GM21381 (cell line): ENCODE results near the gene KCNQ5.
"Not testable (repeated sequence)": the region's sequence is repeated elsewhere in the genome, so short reads cannot be mapped to it uniquely, and the experiment has no call there.

Source experiments
- ATAC-seq: cut with Tn5 transposase; IDR thresholded peaks from one replicate; pipeline ENCODE4 v1.9.1; 2021; ENCODE audit warnings: mild to moderate bottlenecking, moderate library complexity; ENCODE audit not compliant: unreplicated experiment

The KCNQ5 gene

DNA sequence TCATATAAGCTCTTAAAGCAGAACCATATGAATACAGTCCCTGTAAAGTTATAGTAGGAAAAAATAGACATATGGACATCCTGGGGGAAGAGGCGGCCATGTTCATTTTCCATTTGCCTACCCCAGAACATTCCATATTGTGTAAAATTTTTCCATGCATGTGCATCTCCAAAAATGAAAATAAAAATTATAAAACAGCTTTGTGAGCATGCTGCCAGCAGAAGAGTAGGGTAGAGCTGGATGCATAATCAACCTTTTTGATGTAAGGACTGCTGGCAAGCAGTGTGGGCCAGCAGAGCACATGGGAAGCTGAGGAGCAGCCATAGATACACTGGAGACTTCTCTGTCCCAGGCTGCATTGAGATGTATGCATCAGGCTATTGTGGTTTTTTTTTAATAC, 271.0 kb downstream of the KCNQ5 start:
- no peak for ATAC-seq

DNA sequence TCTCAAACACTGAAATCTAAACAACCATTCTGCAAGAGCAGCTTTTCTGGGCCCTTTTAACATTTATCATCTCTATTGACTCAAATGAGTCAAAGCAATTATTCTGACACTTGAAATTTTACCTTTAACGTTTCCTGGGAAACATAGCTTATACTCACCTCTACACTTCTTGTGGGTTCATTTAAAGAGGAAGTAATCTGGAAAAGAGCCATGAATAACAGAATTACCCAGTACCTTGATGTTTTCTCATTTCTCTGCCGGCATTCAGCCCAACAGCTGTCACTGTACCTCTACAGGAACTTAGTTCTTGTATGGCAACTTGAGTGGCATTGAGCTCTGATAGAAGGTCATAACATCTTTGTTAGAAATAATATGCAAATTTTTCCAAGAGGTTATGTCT, 272.2 kb downstream of the KCNQ5 start:
- ATAC-seq: no peak

DNA sequence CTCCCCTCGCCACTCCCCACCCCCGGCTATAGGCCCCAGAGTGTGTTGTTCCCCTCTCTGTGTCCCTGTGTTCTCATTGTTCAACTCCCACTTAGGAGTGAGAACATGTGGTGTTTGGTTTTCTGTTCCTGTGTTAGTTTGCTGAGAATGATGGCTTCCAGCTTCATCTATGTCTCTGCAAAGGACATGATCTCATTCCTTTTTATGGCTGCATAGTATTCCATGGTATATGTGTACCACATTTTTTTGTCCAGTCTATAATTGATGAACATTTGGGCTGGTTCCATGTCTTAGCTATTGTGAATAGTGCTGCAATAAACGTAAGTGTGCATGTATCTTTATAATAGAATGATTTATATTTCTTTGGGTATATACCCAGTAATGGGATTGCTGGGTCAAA, 276.4 kb downstream of the KCNQ5 start:
- ATAC-seq: not testable (repeated sequence)

DNA sequence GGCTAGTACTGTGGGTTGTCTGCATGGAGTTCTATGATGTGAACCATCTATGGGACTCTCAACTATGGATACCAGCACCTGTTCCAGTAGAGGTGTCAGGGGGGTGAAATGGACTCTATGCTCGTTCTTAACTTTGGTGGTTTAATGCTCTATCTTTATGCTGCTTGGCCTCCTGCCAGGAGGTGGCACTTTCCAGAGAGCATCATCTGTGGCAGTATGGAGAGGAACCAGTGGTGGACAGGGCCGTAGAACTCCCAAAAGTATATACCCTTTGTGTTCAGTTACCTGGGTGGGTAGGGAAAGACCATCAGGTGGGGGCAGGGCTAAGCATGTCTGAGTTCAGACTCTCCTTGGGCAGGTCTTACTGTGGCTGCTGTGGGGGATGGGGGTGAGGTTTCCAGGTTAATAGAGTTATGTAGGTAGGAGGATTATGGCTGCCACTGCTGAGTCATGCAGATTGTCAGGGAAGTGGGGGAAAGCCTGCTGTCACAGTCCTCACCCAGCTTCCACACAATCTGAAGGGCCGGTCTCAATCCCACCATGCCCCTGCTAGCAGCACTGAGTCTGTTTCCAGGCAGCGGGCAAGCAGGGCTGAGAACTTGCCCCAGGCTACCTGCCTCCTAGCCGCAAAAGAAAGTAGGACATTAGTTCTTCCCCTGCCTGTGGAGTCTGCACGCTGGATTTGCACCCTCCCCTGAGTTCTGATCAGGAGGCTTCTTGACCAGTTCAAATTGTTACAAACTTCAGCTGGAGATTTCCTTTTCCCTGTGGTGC, 284.0 kb downstream of the KCNQ5 start:
- ATAC-seq: no peak

- no peak for ATAC-seq
Observed at GRCh38 chr6:72911463-72912155, 289.7 kb downstream of the KCNQ5 start.

DNA sequence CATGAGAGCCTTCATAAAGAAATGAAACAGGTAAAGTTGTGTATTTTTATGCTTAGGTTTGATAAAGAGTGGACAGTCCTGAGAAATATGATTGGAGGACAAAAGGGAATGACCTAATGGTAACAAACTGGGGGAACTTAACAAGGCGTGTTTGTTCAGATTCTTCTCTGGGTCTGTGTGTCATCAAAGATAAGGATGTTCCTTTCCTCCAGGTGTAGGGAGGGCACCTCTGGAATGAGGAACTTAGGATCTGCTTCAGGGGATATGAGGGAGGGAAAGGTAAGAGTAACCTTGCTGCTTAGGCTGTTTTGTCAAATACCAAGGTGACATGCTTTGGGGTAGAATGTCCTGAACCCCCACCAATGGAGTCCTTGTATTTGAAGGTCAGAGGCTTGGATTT, 291.9 kb downstream of the KCNQ5 start:
- no peak for ATAC-seq

GRCh38 chr6:72916298-72916697, 294.4 kb downstream of the KCNQ5 start:
- ATAC-seq: no peak

DNA sequence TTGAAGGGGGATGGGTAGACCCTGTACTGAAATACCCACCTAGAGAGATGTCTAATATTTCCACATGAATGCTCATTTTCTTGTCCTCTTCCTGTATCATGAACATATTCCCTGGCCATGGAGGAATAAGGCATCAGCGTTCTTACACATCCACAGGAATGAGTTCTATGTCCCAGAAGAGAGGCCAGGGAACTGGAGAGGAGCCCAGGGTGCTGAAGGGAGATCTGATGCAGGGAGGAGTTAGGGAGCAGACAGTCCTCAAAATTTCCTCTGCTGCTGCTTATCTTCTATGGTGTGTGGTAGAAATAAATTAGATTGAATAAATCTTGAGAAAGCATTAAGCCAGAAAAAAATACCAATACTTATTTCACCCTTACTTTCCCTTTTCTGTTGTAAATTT, 295.0 kb downstream of the KCNQ5 start:
- ATAC-seq: no peak

- ATAC-seq: no peak
Observed at GRCh38 chr6:72922401-72922800, 300.5 kb downstream of the KCNQ5 start.

GRCh38 chr6:72925136-72925535, 303.3 kb downstream of the KCNQ5 start:
- ATAC-seq: no peak

DNA sequence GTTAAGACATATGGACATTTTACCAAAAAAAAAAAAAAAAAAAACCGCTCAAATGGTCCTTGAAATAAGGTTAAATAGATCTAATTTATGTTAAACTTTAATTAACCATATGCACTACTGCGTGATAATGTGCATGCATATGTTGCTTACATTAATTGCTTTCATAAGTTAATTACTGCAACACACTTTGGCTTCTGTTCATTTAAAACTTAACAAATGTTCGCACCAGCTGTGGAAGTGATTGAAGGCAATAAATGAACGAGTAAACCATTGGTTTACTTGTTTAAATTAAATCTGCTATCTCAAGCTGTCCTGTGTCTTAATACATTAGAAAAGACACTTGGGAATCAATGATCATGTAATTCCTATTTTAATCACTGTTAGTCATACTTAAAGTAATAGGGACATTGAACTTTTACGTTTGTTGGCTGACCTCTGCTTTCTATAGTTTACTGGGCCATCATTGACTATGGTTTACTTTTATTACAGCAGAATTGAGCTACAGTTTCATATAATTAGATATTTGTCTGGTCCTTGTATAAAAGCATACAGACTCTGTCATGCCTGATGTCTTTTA, 308.8 kb downstream of the KCNQ5 start:
- no peak for ATAC-seq

DNA sequence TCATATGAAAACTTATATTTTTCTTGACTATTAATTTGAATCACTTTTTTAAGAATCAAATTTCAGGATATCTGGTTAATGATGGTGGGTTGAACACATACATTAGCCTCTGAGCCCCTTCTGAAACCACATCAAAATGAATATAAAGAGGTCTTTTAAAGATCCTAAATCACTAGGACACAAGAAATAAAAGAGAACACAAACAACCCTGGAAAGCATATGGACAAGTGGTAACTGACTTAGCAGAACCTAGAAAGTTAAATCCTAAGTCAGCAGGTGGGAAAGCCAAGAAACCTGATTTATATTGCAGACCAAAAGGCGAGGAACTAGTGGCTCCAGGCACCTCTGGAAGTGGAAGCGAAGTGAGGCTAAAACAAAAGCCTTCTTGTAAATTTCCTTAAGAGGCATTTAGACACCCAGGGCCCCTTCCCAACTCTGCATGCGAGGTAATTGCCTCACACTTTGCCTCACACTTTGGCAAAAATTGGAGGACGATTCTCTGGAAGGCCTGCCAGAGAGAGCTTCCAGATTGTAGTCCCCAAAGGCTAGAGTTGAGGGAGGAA, 309.5 kb downstream of the KCNQ5 start:
- ATAC-seq: no peak

DNA sequence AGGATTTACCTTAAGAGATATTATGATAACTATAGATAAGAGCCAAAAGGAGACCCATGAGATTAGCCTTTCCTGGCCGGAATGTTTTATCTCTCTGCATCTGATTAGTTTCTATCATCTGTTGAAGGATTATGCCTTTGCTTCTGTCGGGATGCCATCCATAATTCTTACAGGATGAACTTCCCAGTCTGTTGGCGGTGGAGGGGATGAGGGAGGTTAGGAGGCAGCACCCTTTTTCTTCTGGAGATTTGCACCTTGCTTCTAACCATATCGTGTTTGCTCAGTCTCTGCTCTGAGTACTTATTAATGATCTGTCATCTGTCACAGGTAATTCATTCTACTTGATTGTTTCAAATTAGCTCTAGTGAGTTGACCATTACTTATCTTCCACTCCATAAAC, 311.4 kb downstream of the KCNQ5 start:
- ATAC-seq: no peak

DNA sequence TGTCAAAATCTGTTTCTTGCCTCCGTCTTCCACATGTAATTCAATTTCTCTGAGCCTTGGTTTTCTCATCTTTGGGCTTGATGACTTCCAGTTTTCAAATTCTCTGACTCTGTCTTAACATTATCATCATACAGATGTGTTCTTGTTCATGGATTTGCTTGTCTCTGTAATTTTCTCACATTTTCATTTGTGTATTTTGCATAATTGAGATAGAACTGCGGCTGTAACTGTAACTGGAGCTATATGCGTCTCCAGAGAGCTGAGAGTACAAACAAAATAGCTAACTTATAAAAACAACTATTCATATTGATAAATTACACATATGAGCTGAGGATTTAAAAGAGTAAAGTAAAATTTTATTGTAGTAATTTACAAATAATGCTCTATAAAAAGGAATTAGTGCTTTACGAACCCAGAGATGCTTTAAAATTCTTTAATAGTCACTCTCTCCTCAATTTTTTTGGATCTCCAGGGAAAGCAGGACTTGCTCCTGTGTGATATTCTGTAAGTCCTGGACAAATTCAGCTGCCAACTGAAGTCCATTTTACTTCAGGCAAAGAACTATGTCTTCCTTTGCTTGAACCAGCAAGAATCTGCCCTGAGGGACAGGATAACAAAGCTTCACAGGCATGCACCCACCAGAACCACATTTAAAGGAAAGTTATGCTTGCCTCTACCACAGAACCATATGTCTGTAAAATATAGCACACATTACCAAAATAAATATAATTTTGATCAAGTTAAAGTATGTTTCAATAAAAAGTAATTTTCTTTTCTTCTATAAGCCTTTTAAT, 315.1 kb downstream of the KCNQ5 start:
- ATAC-seq: no peak

- no peak for ATAC-seq
Observed at GRCh38 chr6:72938104-72938503, 316.2 kb downstream of the KCNQ5 start.

DNA sequence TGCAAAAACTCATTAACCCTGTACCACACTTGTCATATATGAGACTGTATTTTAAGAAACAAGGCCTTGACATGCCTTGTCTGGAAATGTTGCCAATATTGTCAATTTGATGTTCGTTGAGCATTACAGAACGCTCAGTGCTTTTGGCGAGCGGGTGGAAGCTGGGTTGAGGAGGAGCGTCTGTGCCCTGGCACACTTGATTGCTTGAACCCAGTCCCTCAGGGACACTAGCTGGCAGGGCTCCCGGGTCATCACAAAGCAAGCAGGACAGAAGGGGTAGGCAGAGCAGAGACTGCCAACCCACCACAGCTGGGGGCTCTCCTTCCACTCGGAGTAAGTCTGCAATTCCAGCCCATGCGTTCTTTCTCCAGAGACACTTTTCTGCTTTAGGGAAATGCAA, 317.1 kb downstream of the KCNQ5 start:
- no peak for ATAC-seq

GRCh38 chr6:72940265-72940664, 318.4 kb downstream of the KCNQ5 start:
- ATAC-seq: no peak

DNA sequence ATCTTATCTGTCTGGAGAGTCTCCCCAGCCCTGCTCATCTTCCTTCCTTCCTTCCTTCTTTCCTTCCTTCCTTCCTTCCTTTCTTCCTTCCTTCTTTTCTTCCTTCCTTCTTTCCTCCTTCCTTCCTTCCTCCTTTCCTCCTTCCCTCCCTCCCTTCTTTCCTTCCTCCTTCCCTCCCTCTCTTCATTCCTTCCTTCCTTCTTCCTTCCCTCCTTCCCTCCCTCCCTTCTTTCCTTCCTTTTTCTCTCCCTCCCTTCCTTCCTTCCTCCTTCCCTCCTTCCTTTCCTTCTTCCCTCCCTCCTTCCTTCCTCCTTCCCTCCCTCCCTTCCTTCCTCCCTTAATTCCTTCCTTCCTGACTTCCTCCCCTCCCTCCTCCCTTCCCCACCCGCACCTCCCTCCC, 319.4 kb downstream of the KCNQ5 start:
- ATAC-seq: no peak

DNA sequence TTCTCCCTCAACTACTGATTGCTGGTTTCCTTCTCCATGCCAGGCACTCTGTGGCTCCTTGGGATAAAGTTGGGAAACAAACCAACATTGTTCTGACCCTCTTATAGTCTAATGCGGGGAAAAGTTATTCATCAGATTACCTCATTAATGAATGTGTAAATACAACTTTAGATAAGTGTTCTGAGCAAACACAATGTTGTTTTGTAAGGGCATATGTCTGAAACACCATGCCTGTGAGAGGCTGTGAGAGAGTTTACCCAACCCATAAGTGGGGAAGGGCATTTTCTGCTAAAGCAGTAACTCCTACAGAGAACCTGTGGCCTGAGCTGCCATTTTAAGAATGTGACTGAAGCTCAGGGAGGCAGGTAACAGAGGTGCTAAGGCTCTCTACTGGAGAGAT, 319.9 kb downstream of the KCNQ5 start:
- no peak for ATAC-seq

DNA sequence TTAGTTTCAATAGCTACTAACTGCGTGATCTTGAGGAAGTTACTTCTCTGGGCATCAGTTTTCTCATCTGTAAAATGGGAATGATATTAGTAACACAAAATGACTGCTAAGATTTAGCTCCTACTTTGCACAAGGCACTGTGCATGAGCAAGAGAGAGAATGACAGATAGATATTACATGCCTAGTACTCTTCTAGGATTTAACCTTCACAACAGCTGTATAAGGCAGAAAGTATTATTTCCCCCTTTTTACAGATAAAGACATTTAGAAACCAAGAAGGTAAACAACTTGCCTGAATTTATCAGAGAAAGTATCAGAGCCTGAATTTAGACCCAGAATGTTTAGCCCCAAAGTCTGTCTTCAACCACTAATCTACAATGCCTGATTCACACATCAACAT, 321.8 kb downstream of the KCNQ5 start:
- no peak for ATAC-seq

DNA sequence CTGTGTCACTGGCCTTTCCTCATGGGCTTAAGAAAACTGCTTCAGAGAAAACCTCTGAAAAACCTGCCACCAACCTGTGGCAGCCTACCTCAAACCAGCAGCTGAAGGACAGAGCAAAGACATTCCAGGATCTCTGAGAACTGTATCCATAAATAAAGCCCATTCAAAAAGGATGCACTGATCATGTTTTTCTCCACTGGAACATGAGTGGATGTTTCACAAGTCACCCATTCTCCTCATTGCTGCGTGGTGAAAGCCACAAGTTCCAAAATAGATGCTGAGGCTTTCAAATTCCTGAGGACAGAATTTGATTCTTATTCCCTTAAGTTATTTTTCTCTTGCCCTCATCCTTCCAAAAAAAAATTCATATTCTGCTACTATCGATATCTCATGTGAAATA, 322.8 kb downstream of the KCNQ5 start:
- no peak for ATAC-seq
